HEK293 (cell line): ENCODE data around the gene SKI.

Source experiments
- CTCF ChIA-PET: fragments of 350-600 bp; formaldehyde crosslinking; extraction: SDS; loops from one replicate; lab custom pipeline; 2021; ENCODE audit warnings: antibody characterized with exemption; lab: Yijun Ruan, JAX
- POLR2A ChIA-PET: fragments of 300-600 bp; formaldehyde crosslinking; extraction: SDS; loops from one replicate; lab custom pipeline; 2020; ENCODE audit warnings: antibody characterized with exemption, inconsistent platforms; lab: Yijun Ruan, JAX
- H3K27ac ChIP-seq: fragments of 200-500 bp; sonication (Bioruptor generic); 2 replicates; pipeline ENCODE4 v1.5.1; 2014; ENCODE audit warnings: low read depth, low read length, control low read depth, inconsistent platforms; ENCODE audit errors: extremely low read depth
- H3K36me3 ChIP-seq, 2 experiments: fragments of 200-500 bp in 1 of 2; sonication (Bioruptor generic) in 1 of 2; 1 replicate in 1 of 2; 2 replicates in 1 of 2; pipeline ENCODE4 v1.5.1; 2014 to 2017; ENCODE audit warnings: inconsistent platforms in 2 of 2, low read length in 2 of 2; ENCODE audit not compliant: control insufficient read depth in 2 of 2, insufficient read depth in 1 of 2
- H3K4me1 ChIP-seq: fragments of 200-500 bp; sonication (Bioruptor generic); 2 replicates; pipeline ENCODE4 v1.5.1; 2014; ENCODE audit warnings: mild to moderate bottlenecking, low read length, inconsistent platforms; ENCODE audit not compliant: control insufficient read depth, insufficient read depth
- H3K4me3 ChIP-seq: 2 replicates; pipeline ENCODE4 v1.5.1; 2011; ENCODE audit warnings: low read depth, mild to moderate bottlenecking, control low read depth, low read length, moderate library complexity
- H3K9me3 ChIP-seq: fragments of 200-500 bp; sonication (Bioruptor generic); 2 replicates; pipeline ENCODE4 v1.5.1; 2014; ENCODE audit warnings: low read depth, low read length, inconsistent platforms; ENCODE audit not compliant: control insufficient read depth, insufficient read depth
- GFI1B ChIP-seq: fragments of 450-650 bp; formaldehyde crosslinking; IDR thresholded peaks from 2 replicates; pipeline ENCODE4 v1.5.1; 2016; ENCODE audit warnings: missing biosample characterization, missing genetic modification characterization
- HOXA7 ChIP-seq: sonication (generic); formaldehyde crosslinking; IDR thresholded peaks from 2 replicates; pipeline ENCODE4 v1.8.1; 2022; ENCODE audit warnings: missing genetic modification reagents, borderline replicate concordance
- KLF7 ChIP-seq: fragments of 450-650 bp; formaldehyde crosslinking; IDR thresholded peaks from 2 replicates; pipeline ENCODE4 v1.5.1; 2016; ENCODE audit warnings: missing biosample characterization, missing genetic modification characterization, borderline replicate concordance
- KLF8 ChIP-seq: fragments of 450-650 bp; formaldehyde crosslinking; IDR thresholded peaks from 2 replicates; pipeline ENCODE4 v1.5.1; 2016; ENCODE audit warnings: missing biosample characterization, missing genetic modification characterization
- MYNN ChIP-seq: fragments of 450-650 bp; formaldehyde crosslinking; IDR thresholded peaks from 2 replicates; pipeline ENCODE4 v1.5.1; 2016; ENCODE audit warnings: missing biosample characterization, missing genetic modification characterization, borderline replicate concordance
- ZBTB49 ChIP-seq: fragments of 450-650 bp; formaldehyde crosslinking; IDR thresholded peaks from 2 replicates; pipeline ENCODE4 v1.5.1; 2016; ENCODE audit warnings: missing biosample characterization, missing genetic modification characterization, low read depth
- ZIC2 ChIP-seq: fragments of 450-650 bp; formaldehyde crosslinking; IDR thresholded peaks from 2 replicates; pipeline ENCODE4 v1.5.1; 2016; ENCODE audit warnings: missing biosample characterization, missing genetic modification characterization
- ZNF169 ChIP-seq: fragments of 450-650 bp; formaldehyde crosslinking; IDR thresholded peaks from 2 replicates; pipeline ENCODE4 v1.5.1; 2016; ENCODE audit warnings: missing biosample characterization, missing genetic modification characterization
- ZNF335 ChIP-seq: fragments of 450-650 bp; formaldehyde crosslinking; conservative IDR thresholded peaks from 2 replicates; pipeline ENCODE4 v1.5.1; 2016; ENCODE audit warnings: missing biosample characterization, missing genetic modification characterization
- ZNF416 ChIP-seq: fragments of 450-650 bp; formaldehyde crosslinking; IDR thresholded peaks from 2 replicates; pipeline ENCODE4 v1.5.1; 2016; ENCODE audit warnings: missing biosample characterization, missing genetic modification characterization
- ZNF449 ChIP-seq: fragments of 450-650 bp; formaldehyde crosslinking; IDR thresholded peaks from 2 replicates; pipeline ENCODE4 v1.5.1; 2017; ENCODE audit warnings: missing biosample characterization, mild to moderate bottlenecking, missing genetic modification characterization, moderate library complexity
- ZNF510 ChIP-seq: fragments of 450-650 bp; formaldehyde crosslinking; IDR thresholded peaks from 2 replicates; pipeline ENCODE4 v1.5.1; 2018; ENCODE audit warnings: mild to moderate bottlenecking, missing genetic modification characterization, missing biosample characterization; ENCODE audit not compliant: insufficient replicate concordance
- ZNF664 ChIP-seq: fragments of 450-650 bp; formaldehyde crosslinking; IDR thresholded peaks from 2 replicates; pipeline ENCODE4 v1.5.1; 2016; ENCODE audit warnings: missing biosample characterization, missing genetic modification characterization
- ZNF768 ChIP-seq: fragments of 450-650 bp; formaldehyde crosslinking; IDR thresholded peaks from 2 replicates; pipeline ENCODE4 v1.5.1; 2018; ENCODE audit warnings: missing biosample characterization, mild to moderate bottlenecking, missing genetic modification characterization
- ZNF837 ChIP-seq: fragments of 450-650 bp; formaldehyde crosslinking; IDR thresholded peaks from 2 replicates; pipeline ENCODE4 v1.5.1; 2016; ENCODE audit warnings: missing biosample characterization, missing genetic modification characterization
- ZNF843 ChIP-seq: fragments of 450-650 bp; formaldehyde crosslinking; IDR thresholded peaks from 2 replicates; pipeline ENCODE4 v1.5.1; 2016; ENCODE audit warnings: missing biosample characterization, missing genetic modification characterization
- ZSCAN18 ChIP-seq: fragments of 450-650 bp; formaldehyde crosslinking; IDR thresholded peaks from 2 replicates; pipeline ENCODE4 v1.5.1; 2016; ENCODE audit warnings: missing biosample characterization, missing genetic modification characterization
- TF ChIP-seq, protein P1 (sequence below): fragments of 450-650 bp; IDR thresholded peaks from 2 replicates; pipeline ENCODE4 v1.5.1; 2018; ENCODE audit warnings: missing biosample characterization, mild to moderate bottlenecking, missing genetic modification characterization
- TF ChIP-seq, protein P2 (sequence below): fragments of 450-650 bp; formaldehyde crosslinking; optimal IDR thresholded peaks from 2 replicates; pipeline ENCODE3; 2016; ENCODE audit warnings: missing biosample characterization, mild to moderate bottlenecking, missing genetic modification characterization
- TF ChIP-seq, protein P3 (sequence below): fragments of 450-650 bp; formaldehyde crosslinking; IDR thresholded peaks from 2 replicates; pipeline ENCODE4 v1.5.1; 2016; ENCODE audit warnings: missing biosample characterization, missing genetic modification characterization

The SKI gene

GRCh38 chr1:2342384-2343022, 114.4 kb downstream of the SKI start (continued):
- TF ChIP-seq ZNF510 (tag by site-specific recombination) (no peak), KLF8 (tag by site-specific recombination) (no peak), ZNF843 (tag by site-specific recombination) (no peak), ZNF768 (tag by site-specific recombination) (no peak), HOXA7 (CRISPR knock-in tag) (no peak), ZNF416 (tag by site-specific recombination) (no peak), ZSCAN18 (no peak)
- TF ChIP-seq, protein P1, sequence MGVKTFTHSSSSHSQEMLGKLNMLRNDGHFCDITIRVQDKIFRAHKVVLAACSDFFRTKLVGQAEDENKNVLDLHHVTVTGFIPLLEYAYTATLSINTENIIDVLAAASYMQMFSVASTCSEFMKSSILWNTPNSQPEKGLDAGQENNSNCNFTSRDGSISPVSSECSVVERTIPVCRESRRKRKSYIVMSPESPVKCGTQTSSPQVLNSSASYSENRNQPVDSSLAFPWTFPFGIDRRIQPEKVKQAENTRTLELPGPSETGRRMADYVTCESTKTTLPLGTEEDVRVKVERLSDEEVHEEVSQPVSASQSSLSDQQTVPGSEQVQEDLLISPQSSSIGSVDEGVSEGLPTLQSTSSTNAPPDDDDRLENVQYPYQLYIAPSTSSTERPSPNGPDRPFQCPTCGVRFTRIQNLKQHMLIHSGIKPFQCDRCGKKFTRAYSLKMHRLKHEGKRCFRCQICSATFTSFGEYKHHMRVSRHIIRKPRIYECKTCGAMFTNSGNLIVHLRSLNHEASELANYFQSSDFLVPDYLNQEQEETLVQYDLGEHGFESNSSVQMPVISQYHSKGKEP (tag by site-specific recombination): no peak

GRCh38 chr1:2343023-2343935, 115.2 kb downstream of the SKI start:
- no peaks in the 10 kb centered on the region for H3K36me3 ChIP-seq
- no peaks in the 10 kb centered on the region for H3K9me3 ChIP-seq
- H3K4me1 ChIP-seq: no peaks in the 10 kb centered on the region
- POLR2A ChIA-PET: no interaction called here
- CTCF ChIA-PET: no interaction called here
- no peak overlapping the region for H3K4me3 ChIP-seq
- TF ChIP-seq, protein P2, sequence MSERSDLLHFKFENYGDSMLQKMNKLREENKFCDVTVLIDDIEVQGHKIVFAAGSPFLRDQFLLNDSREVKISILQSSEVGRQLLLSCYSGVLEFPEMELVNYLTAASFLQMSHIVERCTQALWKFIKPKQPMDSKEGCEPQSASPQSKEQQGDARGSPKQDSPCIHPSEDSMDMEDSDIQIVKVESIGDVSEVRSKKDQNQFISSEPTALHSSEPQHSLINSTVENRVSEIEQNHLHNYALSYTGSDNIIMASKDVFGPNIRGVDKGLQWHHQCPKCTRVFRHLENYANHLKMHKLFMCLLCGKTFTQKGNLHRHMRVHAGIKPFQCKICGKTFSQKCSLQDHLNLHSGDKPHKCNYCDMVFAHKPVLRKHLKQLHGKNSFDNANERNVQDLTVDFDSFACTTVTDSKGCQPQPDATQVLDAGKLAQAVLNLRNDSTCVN: no peak
- TF ChIP-seq ZIC2 (tag by site-specific recombination) (no peak), ZNF335 (0 out of 2 replicates have a peak, but pooled peaks have one; percentile 21)
- H3K27ac ChIP-seq: no peak overlapping the region

DNA sequence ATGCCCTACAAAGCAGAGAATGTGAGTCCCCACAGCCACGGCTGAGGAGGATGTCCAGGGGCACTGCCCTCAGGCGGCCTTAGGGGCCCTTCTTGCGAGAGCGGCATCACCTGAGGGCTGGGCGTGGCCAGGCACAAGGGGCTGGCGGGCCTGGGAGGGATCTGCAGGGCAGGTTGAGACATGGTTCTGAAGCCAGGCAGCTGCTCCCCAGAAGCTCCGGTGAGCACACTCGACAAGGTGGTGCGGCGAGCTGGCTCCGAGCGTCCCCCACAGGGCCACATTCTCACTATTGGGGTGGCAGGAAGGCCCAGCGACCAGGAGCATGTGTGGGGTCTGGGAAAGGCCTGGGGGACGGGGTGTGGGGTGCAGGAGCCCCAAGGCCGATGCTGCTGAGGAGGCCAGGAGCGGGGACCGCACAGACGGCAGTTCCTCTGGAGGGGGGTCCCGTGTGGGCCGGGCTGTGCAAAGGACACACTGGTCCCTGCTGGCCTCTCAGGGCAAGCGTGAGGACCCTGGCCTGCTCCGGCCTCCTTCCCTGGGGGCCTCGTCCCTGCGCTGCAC, 116.1 kb downstream of the SKI start:
- ChIA-PET CTCF (no interaction called here), POLR2A (no interaction called here)
- no peak for TF ChIP-seq ZIC2 (tag by site-specific recombination)
- no peak for TF ChIP-seq GFI1B (tag by site-specific recombination)
- no peak for TF ChIP-seq ZNF449 (tag by site-specific recombination)
- no peak for TF ChIP-seq ZNF837
- no peak for TF ChIP-seq ZNF169
- TF ChIP-seq KLF7 (tag by site-specific recombination): no peak
- TF ChIP-seq ZNF664 (tag by site-specific recombination): no peak
- no peak for TF ChIP-seq ZBTB49 (tag by site-specific recombination)
- no peak for TF ChIP-seq MYNN (tag by site-specific recombination)
- TF ChIP-seq, protein P3, sequence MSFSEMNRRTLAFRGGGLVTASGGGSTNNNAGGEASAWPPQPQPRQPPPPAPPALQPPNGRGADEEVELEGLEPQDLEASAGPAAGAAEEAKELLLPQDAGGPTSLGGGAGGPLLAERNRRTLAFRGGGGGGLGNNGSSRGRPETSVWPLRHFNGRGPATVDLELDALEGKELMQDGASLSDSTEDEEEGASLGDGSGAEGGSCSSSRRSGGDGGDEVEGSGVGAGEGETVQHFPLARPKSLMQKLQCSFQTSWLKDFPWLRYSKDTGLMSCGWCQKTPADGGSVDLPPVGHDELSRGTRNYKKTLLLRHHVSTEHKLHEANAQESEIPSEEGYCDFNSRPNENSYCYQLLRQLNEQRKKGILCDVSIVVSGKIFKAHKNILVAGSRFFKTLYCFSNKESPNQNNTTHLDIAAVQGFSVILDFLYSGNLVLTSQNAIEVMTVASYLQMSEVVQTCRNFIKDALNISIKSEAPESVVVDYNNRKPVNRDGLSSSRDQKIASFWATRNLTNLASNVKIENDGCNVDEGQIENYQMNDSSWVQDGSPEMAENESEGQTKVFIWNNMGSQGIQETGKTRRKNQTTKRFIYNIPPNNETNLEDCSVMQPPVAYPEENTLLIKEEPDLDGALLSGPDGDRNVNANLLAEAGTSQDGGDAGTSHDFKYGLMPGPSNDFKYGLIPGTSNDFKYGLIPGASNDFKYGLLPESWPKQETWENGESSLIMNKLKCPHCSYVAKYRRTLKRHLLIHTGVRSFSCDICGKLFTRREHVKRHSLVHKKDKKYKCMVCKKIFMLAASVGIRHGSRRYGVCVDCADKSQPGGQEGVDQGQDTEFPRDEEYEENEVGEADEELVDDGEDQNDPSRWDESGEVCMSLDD (tag by site-specific recombination): no peak

More for the DNA sequence above, 116.1 kb downstream of the SKI start:
- H3K4me3 ChIP-seq: no peak overlapping the region
- no peaks in the 10 kb centered on the region for H3K9me3 ChIP-seq
- H3K27ac ChIP-seq: no peak overlapping the region
- no peaks in the 10 kb centered on the region for H3K4me1 ChIP-seq
- no peaks in the 10 kb centered on the region for H3K36me3 ChIP-seq
